GM19193 (cell line): ENCODE results near the gene ZNG1F.
"Not testable (repeated sequence)": the region's sequence is repeated elsewhere in the genome, so short reads cannot be mapped to it uniquely, and the experiment has no call there.

Experiments used
- POLR2A ChIP-seq: IDR thresholded peaks from 4 replicates; pipeline ENCODE4 v1.6.1; 2011; ENCODE audit not compliant: insufficient read depth, insufficient read length; ENCODE audit errors: extremely low read depth

Gene ZNG1F

DNA sequence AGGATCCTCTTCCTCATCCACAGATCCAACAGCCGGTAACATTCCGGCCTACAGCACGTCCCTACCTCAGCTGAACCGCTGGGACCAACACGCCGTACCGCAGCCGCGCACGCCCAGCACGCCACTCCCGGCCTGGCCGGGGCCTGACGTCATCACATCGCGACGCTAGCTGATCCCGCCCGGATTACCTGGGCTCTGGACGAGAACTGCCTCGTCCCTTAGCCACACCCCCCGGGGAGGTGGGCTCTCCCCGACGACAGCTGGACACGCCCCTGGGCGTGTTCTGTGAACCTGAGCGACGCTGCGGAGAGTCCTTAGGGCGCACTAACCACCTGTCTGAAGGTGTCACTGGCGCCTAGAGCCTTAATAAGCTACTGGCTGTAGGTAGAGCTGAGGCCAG, at the start of gene ZNG1F:
TSS of gene ZNG1F (minus strand) at position 101 of the 400 bp plus-strand sequence. CDS start at position 42, 59 bp downstream.
- not testable (repeated sequence) for TF ChIP-seq POLR2A

- peak; percentile 52 for TF ChIP-seq POLR2A
Observed at GRCh38 chr9:41234811-41235805, 46.0 kb upstream of the ZNG1F start.

GRCh38 chr9:41229408-41230401, 40.6 kb upstream of the ZNG1F start:
- no peak for TF ChIP-seq POLR2A

GRCh38 chr9:41128581-41128980, 60.5 kb downstream of the ZNG1F start, which contains the start of gene FOXD4L6:
FOXD4L6 (minus strand) TSS chr9:41128681; CDS start chr9:41128383, 298 bp downstream.
- TF ChIP-seq POLR2A = not testable (repeated sequence)
